Fibroblast of skin of back (primary cell): ENCODE results near the gene SLN.

ENCODE experiments used
- DNase-seq: peaks from one replicate; pipeline ENCODE4 v3.0.0-alpha.2; 2013

SLN gene

GRCh38 chr11:107719557-107720302, 7.9 kb upstream of the SLN start:
- no peak for DNase-seq

- DNase-seq, result no peak
These were observed 7.2 kb upstream of the SLN start for GRCh38 chr11:107719073-107719472.

GRCh38 chr11:107716884-107717532, 5.2 kb upstream of the SLN start:
- peak; percentile 70 for DNase-seq

- DNase-seq, result no peak
These were observed 1.2 kb upstream of the SLN start for GRCh38 chr11:107713009-107713408.

- no peak for DNase-seq
These were observed 1.6 kb downstream of the SLN start for GRCh38 chr11:107710301-107710700.

GRCh38 chr11:107708792-107709191, 3.1 kb downstream of the SLN start:
- DNase-seq, result no peak

- no peak for DNase-seq
These were observed 4.0 kb downstream of the SLN start for GRCh38 chr11:107707807-107708206.

- DNase-seq, result no peak
These were observed 4.6 kb downstream of the SLN start for GRCh38 chr11:107707215-107707671.

- DNase-seq, result no peak
These were observed 5.3 kb downstream of the SLN start for GRCh38 chr11:107706531-107706930.

GRCh38 chr11:107705027-107705426, 6.8 kb downstream of the SLN start:
- DNase-seq, result peak; percentile 81

- peak; percentile 88 for DNase-seq
These were observed 7.4 kb downstream of the SLN start for GRCh38 chr11:107704451-107704850.

- DNase-seq, result no peak
These were observed 9.1 kb downstream of the SLN start for GRCh38 chr11:107702723-107703122.

GRCh38 chr11:107702109-107702660, 9.7 kb downstream of the SLN start:
- DNase-seq, result no peak

- DNase-seq, result no peak
These were observed 12.2 kb downstream of the SLN start for GRCh38 chr11:107699371-107700285.

- no peak for DNase-seq
These were observed 14.6 kb downstream of the SLN start for GRCh38 chr11:107697291-107697690.

- DNase-seq, result peak; percentile 96
These were observed 15.7 kb downstream of the SLN start for GRCh38 chr11:107696140-107696539.

GRCh38 chr11:107695446-107695845, 16.4 kb downstream of the SLN start:
- DNase-seq, result peak; percentile 77

- DNase-seq, result peak; percentile 89
These were observed 20.7 kb downstream of the SLN start for GRCh38 chr11:107691000-107691750.

- peak; percentile 68 for DNase-seq
These were observed 22.3 kb downstream of the SLN start for GRCh38 chr11:107689317-107690202.

GRCh38 chr11:107688322-107688918, 23.4 kb downstream of the SLN start:
- no peak for DNase-seq
